SHP77 (cell line): ENCODE measurements around the gene SPSB1.
A peak's percentile ranks its signal among the peaks of the same experiment; 100 is the strongest.

ENCODE experiments used
- DNase-seq, 2 experiments: peaks; one replicate each; lab custom pipeline; 2025; lab: John Stamatoyannopoulos, UW

The SPSB1 gene

GRCh38 chr1:9300573-9300972 is 7.9 kb downstream of the SPSB1 start:
- DNase-seq = no peak

GRCh38 chr1:9302745-9303524 is 10.2 kb downstream of the SPSB1 start:
- no peak for DNase-seq

- no peak for DNase-seq
Observed at GRCh38 chr1:9303916-9304315, 11.2 kb downstream of the SPSB1 start.

- no peak for DNase-seq
Observed at GRCh38 chr1:9305216-9305615, 12.5 kb downstream of the SPSB1 start.

- DNase-seq = no peak
Observed at GRCh38 chr1:9306006-9306405, 13.3 kb downstream of the SPSB1 start.

- DNase-seq = no peak
Observed at GRCh38 chr1:9307303-9307702, 14.6 kb downstream of the SPSB1 start.

GRCh38 chr1:9308236-9308785 is 15.6 kb downstream of the SPSB1 start:
- DNase-seq = no peak

GRCh38 chr1:9309080-9309479 is 16.4 kb downstream of the SPSB1 start:
- DNase-seq = no peak

- no peak for DNase-seq
Observed at GRCh38 chr1:9309991-9310390, 17.3 kb downstream of the SPSB1 start.

- DNase-seq = no peak
Observed at GRCh38 chr1:9311029-9311428, 18.3 kb downstream of the SPSB1 start.

GRCh38 chr1:9311479-9311878 is 18.8 kb downstream of the SPSB1 start:
- DNase-seq = no peak

- no peak for DNase-seq
Observed at GRCh38 chr1:9312168-9312720, 19.6 kb downstream of the SPSB1 start.

- DNase-seq = no peak
Observed at GRCh38 chr1:9313576-9313975, 20.9 kb downstream of the SPSB1 start.

GRCh38 chr1:9314111-9314510 is 21.4 kb downstream of the SPSB1 start:
- no peak for DNase-seq

GRCh38 chr1:9314711-9315379 is 22.2 kb downstream of the SPSB1 start:
- peak in 1 of 2 experiments; percentile 19 for DNase-seq

- DNase-seq = peak in 1 of 2 experiments; percentile 48
Observed at GRCh38 chr1:9315411-9316079, 22.9 kb downstream of the SPSB1 start.

- no peak for DNase-seq
Observed at GRCh38 chr1:9316080-9316444, 23.4 kb downstream of the SPSB1 start.

GRCh38 chr1:9316512-9316911 is 23.8 kb downstream of the SPSB1 start:
- no peak for DNase-seq

GRCh38 chr1:9317072-9317471 is 24.4 kb downstream of the SPSB1 start:
- no peak for DNase-seq

GRCh38 chr1:9317591-9318417 is 25.1 kb downstream of the SPSB1 start:
- DNase-seq = peak; percentile 82 to 93

- DNase-seq = no peak
Observed at GRCh38 chr1:9319208-9319788, 26.6 kb downstream of the SPSB1 start.
